Right atrium auricular region (tissue), 2 donors: ENCODE data around the gene CD7. TPM values are rescaled to one million over a fixed set of nuclear protein-coding genes. Genes with fewer than 3 reads are reported as not detected.

ENCODE experiments used
- DNase-seq: peaks from one replicate; pipeline ENCODE4 v3.0.0-alpha.2; 2019; ENCODE audit warnings: low spot score
- H3K27ac ChIP-seq, 2 donors: fragments of 200-600 bp; sonication (generic); 1 replicate in 1 of 2; 2 replicates in 1 of 2; pipeline ENCODE4 v1.5.1; 2016 to 2019
- H3K27me3 ChIP-seq, 2 donors: fragments of 200-600 bp; sonication (generic); one replicate each; pipeline versions ENCODE4 v1.5.1 to v1.6.0; 2017 to 2019
- H3K36me3 ChIP-seq: fragments of 200-600 bp; sonication (generic); one replicate; pipeline ENCODE4 v1.5.1; 2016
- H3K4me1 ChIP-seq, 2 donors: fragments of 200-600 bp; sonication (generic); one replicate each; pipeline versions ENCODE4 v1.5.1 to v1.6.0; 2017 to 2019
- H3K4me3 ChIP-seq, 2 donors: fragments of 200-600 bp; sonication (generic); 1 replicate in 1 of 2; 2 replicates in 1 of 2; pipeline ENCODE4 v1.5.1; 2017 to 2019; ENCODE audit warnings: mild to moderate bottlenecking in 1 of 2, moderate library complexity in 1 of 2
- H3K9me3 ChIP-seq, 2 donors: fragments of 200-600 bp; sonication (generic); one replicate each; pipeline ENCODE4 v1.5.1; 2019
- total RNA-seq, 2 donors: library from RNA; depleted of rRNA; stranded (reverse); fragments of >200 nt; gene quantifications; one replicate each; pipeline ENCODE4 v1.1.0, GENCODE V29; 2016
- TF ChIP-seq, protein P1 (sequence below), 2 donors: fragments of 200-600 bp; sonication (generic); IDR thresholded peaks; one replicate each; pipeline ENCODE4 v1.5.1; 2019; ENCODE audit warnings: antibody characterized with exemption in 2 of 2

CD7 gene
- total RNA-seq, 2 donors from 2014 or later: 1.7 TPM; not detected in 1

DNA sequence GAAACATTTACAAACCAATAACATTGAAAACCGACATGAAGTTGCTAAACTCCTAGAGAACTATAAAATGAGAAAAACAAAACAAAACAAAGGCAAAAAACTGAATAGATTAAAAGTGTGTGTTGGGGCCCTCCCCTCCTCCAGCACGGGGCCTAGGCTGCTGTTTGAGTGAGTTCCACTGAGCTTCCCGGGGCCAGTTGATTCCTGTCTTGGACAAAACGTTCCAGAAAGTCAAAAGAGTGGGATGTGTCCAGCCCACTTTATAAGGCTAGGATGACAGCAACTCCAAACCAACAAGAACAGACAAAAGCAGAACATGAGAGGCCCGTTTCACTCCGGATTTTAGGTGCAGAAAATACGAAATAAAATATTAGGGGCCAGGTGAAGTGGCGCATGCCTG is 32.3 kb downstream of the CD7 start:
- TF ChIP-seq, protein P1, sequence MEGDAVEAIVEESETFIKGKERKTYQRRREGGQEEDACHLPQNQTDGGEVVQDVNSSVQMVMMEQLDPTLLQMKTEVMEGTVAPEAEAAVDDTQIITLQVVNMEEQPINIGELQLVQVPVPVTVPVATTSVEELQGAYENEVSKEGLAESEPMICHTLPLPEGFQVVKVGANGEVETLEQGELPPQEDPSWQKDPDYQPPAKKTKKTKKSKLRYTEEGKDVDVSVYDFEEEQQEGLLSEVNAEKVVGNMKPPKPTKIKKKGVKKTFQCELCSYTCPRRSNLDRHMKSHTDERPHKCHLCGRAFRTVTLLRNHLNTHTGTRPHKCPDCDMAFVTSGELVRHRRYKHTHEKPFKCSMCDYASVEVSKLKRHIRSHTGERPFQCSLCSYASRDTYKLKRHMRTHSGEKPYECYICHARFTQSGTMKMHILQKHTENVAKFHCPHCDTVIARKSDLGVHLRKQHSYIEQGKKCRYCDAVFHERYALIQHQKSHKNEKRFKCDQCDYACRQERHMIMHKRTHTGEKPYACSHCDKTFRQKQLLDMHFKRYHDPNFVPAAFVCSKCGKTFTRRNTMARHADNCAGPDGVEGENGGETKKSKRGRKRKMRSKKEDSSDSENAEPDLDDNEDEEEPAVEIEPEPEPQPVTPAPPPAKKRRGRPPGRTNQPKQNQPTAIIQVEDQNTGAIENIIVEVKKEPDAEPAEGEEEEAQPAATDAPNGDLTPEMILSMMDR (IDR thresholded peaks at IDR 0.05): no peak
- H3K9me3 ChIP-seq: no peaks in the 10 kb centered on the region
- no peak overlapping the region for H3K27ac ChIP-seq
- no peak for DNase-seq
- no peak overlapping the region for H3K4me3 ChIP-seq
- H3K36me3 ChIP-seq: no peaks in the 10 kb centered on the region
- H3K4me1 ChIP-seq: peaks cover 0 to 11% of the 10 kb centered on the region in 2 donors
- H3K27me3 ChIP-seq: no peaks in the 10 kb centered on the region

- no peaks in the 10 kb centered on the region for H3K9me3 ChIP-seq
- TF ChIP-seq, protein P1 (IDR thresholded peaks at IDR 0.05): no peak
- peaks cover 0 to 11% of the 10 kb centered on the region in 2 donors for H3K4me1 ChIP-seq
- no peak overlapping the region for H3K27ac ChIP-seq
- no peak for DNase-seq
- H3K27me3 ChIP-seq: no peaks in the 10 kb centered on the region
- H3K4me3 ChIP-seq: no peak overlapping the region
- H3K36me3 ChIP-seq: no peaks in the 10 kb centered on the region
These were observed 34.1 kb downstream of the CD7 start for GRCh38 chr17:82283208-82283749.

GRCh38 chr17:82282239-82283207 is 34.9 kb downstream of the CD7 start:
- Histone ChIP-seq H3K9me3 (no peaks in the 10 kb centered on the region), H3K27me3 (no peaks in the 10 kb centered on the region), H3K4me3 (no peak overlapping the region), H3K4me1 (peaks cover 0 to 11% of the 10 kb centered on the region in 2 donors), H3K36me3 (no peaks in the 10 kb centered on the region), H3K27ac (no peak overlapping the region)
- no peak for DNase-seq
- TF ChIP-seq, protein P1 (IDR thresholded peaks at IDR 0.05): no peak

- H3K4me1 ChIP-seq: peaks cover 0 to 11% of the 10 kb centered on the region in 2 donors
- H3K36me3 ChIP-seq: no peaks in the 10 kb centered on the region
- no peak overlapping the region for H3K27ac ChIP-seq
- no peaks in the 10 kb centered on the region for H3K9me3 ChIP-seq
- no peak for DNase-seq
- no peak overlapping the region for H3K4me3 ChIP-seq
- no peaks in the 10 kb centered on the region for H3K27me3 ChIP-seq
- TF ChIP-seq, protein P1 (IDR thresholded peaks at IDR 0.05): no peak
These were observed 35.7 kb downstream of the CD7 start for GRCh38 chr17:82281502-82282238.

DNA sequence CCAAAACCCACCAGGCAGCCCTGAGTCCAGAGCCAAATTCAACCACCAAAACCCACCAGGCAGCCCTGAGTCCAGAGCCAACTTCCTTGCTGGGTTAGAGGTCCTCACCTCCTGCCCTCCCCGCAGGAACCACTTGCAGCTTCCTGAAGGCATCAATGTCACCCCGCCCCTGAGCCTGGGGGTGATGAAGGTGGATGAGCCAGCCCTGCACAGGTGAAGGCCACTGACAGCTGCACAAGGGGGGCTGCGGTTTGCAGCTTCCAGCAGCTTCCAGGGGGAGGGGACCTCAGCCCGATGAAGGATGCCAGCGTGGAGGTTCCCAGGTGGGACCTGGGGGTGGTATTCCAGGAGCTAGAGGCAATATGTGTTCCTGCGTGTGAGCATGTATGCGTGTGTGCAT is 36.3 kb downstream of the CD7 start:
- no peaks in the 10 kb centered on the region for H3K36me3 ChIP-seq
- H3K4me3 ChIP-seq: no peak overlapping the region
- TF ChIP-seq, protein P1 (IDR thresholded peaks at IDR 0.05): no peak
- peaks cover 0 to 11% of the 10 kb centered on the region in 2 donors for H3K4me1 ChIP-seq
- H3K27ac ChIP-seq: no peak overlapping the region
- no peaks in the 10 kb centered on the region for H3K9me3 ChIP-seq
- DNase-seq: no peak
- no peaks in the 10 kb centered on the region for H3K27me3 ChIP-seq
